GM18505 (cell line): ENCODE data around the gene CDK11A.
A peak's percentile ranks its signal among the peaks of the same experiment; 100 is the strongest.
"Not testable (repeated sequence)": the region's sequence is repeated elsewhere in the genome, so short reads cannot be mapped to it uniquely, and the experiment has no call there.

Source experiments
- ATAC-seq: cut with Tn5 transposase; IDR thresholded peaks from one replicate; pipeline ENCODE4 v1.9.1; 2021; ENCODE audit not compliant: unreplicated experiment
- POLR2A ChIP-seq: IDR thresholded peaks from 4 replicates; pipeline ENCODE4 v1.6.1; 2011; ENCODE audit warnings: borderline replicate concordance; ENCODE audit not compliant: insufficient read depth, insufficient read length; ENCODE audit errors: extremely low read depth

CDK11A gene

DNA sequence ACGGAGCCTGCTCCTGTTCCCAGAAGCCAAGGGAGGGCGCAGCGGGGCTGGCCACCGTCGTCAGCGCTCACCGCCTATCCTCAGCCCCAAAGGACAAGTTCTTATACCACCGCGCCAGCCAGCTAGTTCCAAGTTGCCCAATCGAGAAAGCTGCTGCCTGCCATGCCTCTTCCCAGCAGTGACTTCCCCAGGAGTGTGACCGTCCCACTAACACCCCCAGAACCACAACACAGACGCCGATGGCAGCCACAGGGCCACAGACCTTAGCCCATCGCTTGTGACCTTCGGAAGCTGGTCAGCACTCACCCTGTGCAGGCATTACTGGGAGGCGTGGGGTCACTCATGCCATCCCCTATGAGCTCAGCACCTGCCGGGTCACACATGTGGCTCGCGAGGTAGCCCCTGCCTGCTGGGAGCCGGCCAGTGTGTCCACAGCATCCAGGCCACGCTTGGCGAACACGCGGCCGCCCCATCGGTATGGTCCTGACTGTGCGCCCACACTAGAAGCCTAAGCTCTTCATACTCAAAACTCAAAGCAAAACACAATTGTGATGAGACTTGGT, 34.0 kb upstream of the CDK11A start:
- no peak for TF ChIP-seq POLR2A
- ATAC-seq: no peak

DNA sequence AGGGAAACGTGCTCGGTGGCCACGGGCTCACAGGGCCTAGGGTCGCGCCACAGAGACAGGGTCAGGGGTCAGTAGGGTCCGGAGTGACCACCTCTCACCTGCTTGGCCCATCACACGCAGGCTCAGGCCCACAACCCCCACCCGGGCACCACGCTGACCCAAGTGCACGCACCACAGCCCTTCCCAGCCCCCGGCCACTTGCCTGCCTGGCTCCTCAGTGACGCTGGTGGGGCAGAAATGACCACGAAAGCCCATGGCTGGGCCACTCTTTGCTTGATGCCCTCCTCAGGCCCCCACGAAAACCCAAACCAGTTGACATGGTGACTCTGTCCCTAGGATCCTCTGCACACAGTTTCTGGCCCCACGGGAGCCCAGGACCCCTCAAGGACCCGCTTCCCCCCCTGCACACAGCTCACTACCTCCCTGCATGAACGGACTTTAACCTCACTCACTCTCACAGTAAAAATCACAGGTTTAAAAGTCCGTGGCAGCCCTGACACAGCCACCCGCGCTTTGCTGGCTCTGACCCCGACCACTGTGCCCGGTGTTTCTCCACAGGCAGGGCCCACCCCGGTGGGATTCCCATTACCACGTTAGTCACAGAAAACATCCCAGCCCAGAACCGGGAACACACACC, 33.4 kb upstream of the CDK11A start:
- ATAC-seq: no peak
- no peak for TF ChIP-seq POLR2A

DNA sequence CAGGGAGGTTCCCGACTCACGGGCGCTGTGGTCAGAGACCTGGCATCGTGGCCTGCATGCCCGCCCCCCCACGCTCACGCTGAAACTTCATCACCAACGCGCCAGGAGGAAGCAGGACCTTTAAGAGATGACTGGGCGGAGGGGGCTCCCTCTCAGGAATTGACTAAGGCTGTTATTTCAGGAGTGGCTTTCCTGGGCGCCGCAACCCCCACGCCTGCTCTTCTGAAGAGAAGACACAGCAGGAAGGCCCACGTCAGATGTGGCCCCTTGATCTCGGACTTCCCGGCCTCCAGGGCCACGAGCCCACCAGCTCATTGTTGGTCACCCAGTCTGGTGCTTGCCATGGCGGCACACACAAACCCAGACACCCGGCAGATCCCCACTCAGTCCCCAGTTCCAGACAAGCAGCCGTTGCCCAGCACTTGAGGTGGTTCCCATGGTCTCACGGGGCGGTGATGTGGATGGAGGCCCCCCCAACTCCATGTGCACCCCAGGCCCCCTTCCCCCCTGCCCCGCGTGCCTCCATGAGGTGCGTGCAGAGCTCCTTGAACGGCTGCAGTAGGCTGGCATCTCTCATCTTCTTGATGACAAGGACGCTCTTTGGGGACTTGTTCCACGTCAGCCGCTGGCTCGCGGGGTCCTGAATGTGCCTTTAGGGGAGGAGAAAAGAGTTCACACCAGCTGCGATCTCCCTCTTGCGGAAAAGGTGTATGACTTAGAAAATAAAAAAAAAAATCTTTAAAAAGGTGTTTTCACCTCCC, 32.7 kb upstream of the CDK11A start:
- ATAC-seq: no peak
- no peak for TF ChIP-seq POLR2A

DNA sequence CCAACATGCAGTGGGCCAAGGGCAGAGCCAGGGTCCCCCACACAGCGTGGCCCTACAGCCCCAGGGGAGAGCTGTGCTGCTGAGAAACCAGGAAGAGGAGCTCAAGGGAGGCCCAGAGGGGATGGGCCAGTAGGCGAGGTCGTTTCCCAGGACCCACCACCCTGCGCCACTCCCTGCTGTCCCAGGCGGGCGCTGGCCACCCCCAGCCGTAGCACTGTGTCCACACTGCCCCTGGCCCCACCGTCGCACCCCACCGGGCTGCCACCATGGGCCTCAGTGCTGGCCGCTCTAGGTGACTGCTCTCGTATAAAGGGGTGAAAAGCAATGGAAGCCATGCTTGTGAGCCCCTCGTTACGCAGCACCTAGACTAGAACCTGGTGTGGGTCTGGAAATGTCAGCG, 31.7 kb upstream of the CDK11A start:
- ATAC-seq: no peak
- no peak for TF ChIP-seq POLR2A

DNA sequence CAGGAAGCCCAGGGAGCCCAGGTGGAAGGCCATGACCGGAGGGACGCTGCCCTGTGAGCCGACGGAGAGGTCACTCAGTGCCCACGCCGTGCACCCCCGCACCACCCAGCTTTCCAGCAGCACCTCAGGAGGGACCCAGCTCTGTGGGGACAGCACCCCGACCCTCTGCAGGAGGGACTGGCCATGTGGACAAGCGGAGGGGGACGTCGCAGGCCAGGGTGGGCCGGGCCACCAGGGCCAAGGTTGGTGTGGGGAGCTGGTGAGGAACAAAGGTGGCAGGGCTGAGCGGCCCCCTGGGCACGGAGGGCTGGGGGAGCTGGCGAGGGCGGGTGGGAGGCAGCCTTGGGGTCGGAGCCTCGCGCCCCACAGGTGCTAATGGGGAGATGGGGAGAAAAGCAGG, 31.3 kb upstream of the CDK11A start:
- no peak for TF ChIP-seq POLR2A
- ATAC-seq: no peak

DNA sequence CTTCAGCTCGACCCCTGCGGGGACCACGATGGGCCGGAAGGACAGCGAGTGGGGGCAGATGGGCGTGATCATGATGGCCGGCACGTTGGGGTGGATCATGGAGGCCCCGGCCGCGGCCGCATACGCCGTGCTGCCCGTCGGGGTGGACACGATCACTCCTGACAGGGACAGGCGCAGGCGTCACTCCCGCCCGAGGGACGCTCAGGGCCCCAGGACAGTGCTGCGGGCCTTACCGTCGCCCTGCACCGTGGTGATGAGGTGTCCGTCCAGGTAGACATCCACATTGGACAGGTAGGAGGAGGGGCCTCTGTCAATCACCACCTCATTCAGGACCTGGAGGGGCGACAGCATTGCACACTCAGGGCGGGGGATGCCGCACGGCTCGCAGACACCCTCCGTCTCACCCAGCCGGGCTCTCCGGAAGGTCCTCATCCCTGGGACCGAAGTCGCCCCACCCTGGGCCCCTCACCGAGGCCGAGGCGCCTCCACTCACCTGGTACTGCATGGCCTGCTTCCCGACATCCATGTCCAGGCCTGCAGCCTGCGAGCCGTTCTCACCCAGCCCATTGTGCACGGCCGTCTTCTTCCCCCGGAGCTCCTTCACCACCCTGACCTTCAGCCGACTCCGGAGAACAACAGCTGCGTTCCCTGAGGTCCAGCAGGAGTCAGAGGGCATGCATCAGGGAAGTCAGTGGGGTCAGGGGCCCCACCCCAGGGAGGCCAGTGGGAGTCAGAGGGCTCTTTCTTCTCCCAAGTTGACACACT, 30.1 kb upstream of the CDK11A start:
- ATAC-seq: no peak
- no peak for TF ChIP-seq POLR2A

DNA sequence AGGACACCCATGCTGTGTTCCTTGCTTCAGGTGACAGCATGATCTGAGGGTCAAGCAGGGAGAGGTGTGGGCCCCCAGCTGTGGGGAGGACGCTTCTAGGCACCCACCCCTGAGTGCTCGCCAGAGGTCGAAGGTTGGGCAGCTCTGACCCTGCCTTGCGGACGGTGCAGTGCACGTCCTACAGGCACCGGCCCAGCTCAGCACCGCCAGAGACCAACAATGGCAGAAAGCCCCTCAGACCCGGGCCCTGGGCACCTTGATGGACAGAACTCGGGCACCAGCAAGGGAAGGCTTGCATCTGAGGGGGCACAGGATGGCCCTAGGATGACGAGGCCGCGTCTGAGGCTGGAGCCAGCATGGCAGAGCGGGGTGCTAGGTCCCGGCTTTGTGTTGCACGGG, 29.4 kb upstream of the CDK11A start:
- no peak for TF ChIP-seq POLR2A
- no peak for ATAC-seq

DNA sequence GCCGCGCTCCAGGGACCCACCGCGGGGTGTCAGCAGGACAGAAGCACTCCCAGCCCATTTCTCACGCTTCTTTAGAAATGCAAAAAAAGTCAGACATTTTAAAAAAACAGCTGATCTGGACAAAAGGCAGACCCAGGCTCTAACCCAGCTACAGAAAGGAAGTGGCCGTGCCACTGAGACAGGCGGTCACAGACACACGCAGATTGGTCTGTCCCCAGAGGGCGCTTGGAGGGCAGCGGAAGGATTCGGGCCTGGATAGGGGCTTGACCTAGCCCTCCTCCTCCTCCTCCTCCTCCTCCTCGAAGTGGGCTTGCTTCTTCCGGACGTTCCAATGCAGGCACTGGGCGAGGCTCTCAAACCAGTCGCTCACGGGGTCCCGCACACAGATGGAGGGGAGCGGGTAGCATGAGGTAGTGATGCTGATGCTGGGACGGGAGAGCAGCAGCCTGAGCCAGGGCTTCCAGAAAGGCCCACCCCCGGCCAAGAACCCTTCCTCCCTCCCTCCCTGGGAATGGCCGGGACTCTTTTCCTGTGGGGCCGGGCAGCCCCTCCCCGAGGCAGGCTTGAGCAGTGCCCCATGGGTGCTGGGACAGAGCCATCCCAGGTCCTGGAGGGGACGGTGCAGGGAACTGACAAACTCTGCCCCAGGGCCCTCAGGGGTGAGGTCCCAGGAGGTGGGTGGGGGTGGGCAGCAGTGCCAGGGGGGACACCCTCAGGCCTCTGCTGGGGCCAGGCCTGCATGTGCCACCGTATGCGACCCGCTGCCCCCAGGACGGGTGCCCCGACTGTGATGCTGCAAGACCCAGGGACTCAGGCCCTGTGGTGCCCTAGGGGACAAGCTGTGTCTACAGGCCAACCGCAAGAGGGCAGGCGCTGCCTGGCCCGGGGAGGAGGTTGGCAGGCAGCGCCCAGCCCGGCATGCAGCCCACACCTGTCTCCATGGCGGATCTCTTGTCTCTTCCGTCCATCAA, 28.8 kb upstream of the CDK11A start:
- TF ChIP-seq POLR2A: no peak
- ATAC-seq: no peak

DNA sequence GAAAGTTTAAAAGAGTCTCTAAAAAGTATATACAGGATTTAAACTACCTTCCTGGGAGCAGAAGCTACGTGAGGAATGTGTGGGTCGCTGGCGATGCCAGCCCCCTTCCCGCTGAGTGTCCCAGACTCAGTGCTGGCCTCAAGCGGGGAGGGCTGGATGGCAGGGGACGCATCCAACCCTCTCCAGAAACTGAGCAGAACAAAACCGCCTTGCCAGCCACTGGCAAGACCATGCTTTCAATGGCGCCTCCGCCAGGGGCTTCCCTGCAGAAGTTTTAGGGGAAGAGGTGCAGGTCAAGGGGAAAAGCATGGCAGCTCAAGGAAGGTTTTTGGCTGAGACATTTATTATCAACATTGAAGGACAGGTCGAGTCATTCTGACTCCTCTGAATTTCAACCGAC, 28.0 kb upstream of the CDK11A start:
- no peak for TF ChIP-seq POLR2A
- ATAC-seq: no peak

DNA sequence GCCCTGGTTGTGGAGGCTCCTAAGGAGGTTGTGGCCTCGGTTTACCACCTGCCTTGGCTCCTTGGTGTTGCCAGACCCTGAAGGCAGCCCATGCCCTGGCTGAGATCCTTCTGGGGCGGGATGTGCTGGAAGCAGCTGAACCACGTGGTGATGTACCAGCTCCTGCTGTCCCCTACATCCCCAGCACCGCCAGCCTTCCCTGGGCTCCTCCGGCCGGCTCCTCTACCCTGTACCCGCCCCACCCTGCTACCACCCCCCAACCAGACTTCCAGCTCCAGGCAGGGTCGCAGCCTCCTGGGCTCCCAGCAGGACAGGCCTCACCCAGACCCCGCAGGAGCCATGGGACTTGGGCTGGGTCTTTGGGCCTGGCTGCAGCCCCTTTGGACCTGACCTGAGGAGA, 25.8 kb upstream of the CDK11A start:
- ATAC-seq: not testable (repeated sequence)

DNA sequence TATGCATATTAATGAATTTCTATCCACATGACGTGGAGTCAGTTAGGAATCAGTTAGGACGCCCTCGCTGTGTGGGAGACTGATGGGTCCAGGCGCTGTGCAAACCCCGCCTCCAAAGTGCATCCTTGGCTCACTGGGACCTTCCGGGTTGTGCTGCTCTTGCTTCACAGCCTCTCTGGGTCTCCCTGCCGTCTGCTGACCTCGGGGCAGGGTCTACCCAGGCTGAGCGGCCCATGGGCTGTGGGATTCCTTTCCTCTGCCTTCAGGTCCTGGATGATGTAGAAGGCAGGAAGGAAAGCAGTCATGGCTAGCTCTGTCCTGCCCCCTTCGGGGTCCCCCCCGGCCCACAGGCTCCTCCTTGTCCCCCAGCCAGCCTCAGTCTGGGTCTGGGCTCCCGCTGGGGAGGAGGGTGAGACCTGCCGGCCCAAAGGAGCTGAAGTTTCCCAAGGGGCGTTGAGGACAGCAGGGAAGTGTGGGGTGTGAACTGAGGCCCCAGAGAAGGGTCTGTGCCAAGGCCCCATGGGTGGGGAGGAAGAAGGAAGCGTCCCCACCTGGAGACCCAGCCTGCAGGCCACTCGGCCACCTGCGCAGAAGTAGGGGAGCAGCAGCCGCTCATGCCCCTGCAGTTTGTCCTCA, 24.6 kb upstream of the CDK11A start:
- no peak for TF ChIP-seq POLR2A

DNA sequence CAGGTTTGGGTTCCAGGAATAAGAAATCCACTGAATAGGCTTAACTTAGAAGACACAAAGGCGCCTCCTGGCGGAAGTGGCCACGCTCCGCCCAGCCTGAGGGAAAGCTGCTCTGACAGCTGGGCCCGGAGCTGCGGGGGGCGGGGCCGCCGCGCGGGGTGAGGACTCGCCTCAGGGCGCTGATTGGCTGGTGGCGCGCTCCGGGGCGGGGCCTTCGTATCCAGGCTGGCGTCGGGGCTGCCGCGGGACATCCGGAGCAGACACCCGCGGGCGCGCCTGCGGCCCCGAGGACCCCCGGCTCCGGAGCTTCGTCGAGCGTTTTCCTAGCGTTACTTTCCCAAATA, 22.4 kb upstream of the CDK11A start:
- peak; percentile 87 for ATAC-seq

More for the DNA sequence above, 24.6 kb upstream of the CDK11A start:
- ATAC-seq: no peak

DNA sequence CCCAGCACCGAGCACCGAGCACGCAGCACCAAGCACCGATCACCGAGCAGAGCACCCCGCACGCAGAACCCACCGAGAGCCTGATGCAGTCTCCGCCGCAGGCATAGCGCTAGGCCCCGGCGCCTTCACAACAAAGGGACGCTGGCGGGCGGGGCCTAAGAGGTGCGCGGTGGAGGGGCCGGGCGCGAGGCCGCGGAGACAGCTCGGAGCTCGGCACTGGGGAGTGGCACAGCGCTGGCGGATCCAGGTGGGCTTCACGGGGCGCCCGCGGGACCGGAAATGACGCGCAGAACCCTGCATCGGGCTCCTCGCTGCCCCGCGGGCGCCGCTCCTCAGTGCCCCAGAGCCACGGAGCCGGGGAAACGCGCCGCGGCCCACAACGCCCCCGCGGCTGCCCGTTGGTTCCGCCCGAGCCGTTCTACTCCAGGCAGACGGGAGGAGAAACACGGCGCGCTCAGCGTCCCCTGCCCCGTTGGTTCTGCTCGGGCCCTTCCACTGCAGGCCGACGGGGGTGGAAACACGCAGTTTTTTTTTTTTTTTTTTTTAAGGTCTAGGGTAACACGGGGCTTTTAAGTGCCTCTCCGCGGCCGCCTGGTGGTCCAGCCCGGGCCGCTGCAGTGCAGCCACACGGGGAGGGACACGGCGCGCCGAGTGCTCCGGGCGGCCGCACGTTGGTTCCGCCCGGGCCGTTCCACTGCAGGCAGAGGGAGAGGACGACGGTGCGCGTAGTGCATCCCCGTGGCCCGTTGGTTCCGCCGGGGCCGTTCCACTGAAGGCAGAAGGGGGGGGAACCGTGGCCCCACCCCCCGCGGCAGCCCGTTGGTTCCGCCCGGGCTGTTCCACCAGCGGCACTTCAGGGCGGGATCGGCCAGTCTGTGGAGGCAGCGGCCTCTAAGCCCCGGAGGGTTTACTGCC, 21.8 kb upstream of the CDK11A start:
- peak; percentile 52 for ATAC-seq

DNA sequence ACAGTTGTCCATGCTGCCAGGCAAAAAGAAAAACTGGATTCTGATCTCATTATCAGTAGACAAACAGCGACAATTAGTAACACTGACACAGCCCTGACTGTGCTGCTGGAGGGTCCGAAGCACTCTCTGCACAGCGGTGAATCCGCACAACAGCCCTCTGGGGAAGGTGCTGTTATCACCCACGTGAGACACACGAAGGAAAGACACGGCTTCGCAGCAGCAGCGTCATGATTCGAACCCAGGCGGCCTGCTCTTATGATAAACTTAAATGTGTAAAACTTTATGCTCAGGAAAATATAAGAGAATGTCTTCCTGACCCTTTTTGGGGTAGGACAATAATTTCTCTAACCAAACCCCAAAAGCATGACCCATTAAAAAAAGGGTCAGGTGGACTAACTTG, 18.4 kb upstream of the CDK11A start:
- ATAC-seq: not testable (repeated sequence)

DNA sequence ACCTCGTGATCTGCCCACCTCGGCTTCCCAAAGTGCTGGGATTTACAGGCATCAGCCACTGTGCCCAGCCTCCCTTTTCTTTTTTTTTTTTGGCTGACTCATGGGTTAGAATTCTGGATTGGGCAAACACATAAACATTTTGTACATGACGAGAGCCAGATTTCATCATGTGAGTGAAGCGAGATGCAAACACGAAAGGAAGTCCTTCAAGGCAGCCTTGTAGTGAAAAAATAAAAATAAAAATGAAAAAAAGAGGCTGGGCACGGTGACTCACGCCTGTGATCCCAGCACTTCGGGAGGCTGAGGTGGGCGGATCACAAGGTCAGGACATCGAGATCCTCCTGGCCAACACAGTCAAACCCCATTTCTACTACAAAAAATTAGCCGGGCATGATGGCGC, 16.9 kb upstream of the CDK11A start:
- not testable (repeated sequence) for ATAC-seq

DNA sequence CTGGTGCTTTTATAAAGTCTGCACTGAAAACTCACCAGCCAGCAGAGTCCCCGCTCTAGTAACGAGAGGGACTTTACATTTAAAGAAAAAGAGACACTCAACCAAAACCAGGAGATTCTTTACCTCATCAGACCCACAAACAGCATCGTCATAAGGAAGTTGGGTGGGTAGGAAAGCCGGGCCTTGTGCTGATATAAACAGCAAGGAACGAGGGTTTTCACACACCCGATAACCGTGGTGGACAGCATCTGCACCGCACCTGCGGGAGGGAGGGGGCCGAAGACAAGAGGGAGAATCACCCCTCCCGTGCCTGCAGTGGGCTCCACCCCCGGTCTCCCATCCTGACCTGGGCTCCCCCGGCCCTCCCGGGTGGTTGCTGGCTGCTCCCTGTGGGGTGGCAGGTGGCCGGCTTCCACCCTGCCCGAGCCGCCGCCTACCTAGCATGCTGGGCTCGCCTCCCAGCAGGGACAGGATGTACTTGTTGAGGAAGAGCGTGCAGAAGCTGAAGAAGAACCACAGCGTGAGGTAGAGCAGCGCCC, 14.7 kb upstream of the CDK11A start:
- ATAC-seq: not testable (repeated sequence)
